HG03097 (cell line): Measurements from ENCODE around the gene CDKN1C.

ENCODE experiments used
- ATAC-seq: cut with Tn5 transposase; IDR thresholded peaks from one replicate; pipeline ENCODE4 v1.9.1; 2021; ENCODE audit not compliant: unreplicated experiment, low FRiP score

Gene CDKN1C

DNA sequence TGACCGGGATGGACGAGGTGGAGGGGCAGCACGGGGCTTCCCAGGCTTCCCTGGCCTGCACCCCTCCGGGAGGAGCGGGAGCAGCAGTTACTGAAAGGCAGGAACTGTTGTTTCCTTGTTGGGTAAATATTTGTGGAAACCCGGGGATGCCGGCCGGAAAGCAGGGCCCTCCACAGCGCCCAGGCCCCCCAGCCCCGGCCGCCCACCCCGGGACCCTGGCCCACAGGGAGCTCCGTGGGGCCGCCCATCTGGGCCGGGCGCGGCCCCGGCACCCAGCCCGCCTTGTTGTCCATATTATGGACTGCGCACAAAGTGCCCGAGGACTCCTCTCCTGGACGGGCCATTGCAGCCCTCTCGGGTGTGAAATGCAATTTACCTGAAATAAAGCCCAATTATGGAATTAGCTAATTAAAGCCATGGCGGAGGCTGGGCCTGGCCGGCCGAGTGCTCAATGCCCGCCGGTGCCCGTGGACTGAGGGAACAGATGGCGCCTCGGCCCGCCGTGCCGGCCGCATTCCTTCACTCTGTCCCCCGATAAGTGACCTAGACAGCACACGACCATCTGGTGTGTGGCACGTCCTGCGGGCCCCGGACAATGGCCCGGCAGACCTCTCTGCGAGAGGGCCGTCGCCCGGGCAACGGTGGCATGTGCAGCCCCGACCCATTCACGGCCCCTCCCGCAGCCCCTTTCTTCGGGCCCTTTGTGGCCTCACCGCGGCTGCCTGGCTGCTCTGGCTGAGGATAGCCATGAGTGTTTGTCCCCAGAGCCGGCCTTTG is 35.4 kb downstream of the CDKN1C start:
- no peak for ATAC-seq

DNA sequence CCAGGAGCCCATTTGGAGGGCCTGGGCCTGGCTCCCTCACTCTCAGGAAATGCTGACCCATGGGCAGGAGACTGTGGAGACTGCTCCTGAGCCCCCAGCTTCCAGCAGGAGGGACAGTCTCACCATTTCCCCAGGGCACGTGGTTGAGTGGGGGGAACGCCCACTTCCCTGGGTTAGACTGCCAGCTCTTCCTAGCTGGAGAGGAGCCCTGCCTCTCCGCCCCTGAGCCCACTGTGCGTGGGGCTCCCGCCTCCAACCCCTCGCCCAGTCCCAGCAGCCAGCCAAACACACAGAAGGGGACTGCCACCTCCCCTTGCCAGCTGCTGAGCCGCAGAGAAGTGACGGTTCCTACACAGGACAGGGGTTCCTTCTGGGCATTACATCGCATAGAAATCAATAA is 37.1 kb downstream of the CDKN1C start:
- no peak for ATAC-seq

DNA sequence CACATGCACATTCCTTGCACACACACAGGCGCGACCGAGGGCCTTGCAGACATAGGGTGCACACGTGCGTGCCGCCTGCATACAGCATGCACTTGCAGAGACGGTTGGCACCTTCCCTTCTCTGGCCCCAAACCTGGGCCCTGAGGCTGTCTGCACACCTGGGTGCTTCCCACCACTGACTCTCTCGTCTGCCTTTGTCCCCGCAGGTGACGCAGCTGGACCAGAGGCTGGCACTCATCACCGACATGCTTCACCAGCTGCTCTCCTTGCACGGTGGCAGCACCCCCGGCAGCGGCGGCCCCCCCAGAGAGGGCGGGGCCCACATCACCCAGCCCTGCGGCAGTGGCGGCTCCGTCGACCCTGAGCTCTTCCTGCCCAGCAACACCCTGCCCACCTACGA is 38.0 kb downstream of the CDKN1C start:
- ATAC-seq, result no peak

DNA sequence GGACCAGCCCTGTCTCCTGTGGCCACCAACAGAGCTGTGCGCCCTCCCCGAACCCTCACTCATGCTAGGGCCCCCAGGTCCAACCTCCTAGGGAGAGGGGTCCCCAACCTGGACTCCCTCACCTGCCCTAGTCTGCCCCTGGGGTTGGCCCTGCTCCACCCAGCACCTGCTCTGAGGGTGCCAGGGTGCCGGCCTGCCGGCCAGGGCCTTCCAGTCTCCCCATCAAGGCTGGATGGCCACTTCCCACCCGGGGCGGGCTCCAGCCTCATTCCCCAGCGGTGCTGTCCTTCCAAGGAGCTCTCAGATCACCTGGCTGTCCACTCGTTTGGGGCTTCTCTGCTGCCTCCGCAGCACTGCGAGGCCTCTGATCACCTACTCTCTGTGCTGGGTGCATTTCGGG is 39.1 kb downstream of the CDKN1C start:
- ATAC-seq, result no peak

DNA sequence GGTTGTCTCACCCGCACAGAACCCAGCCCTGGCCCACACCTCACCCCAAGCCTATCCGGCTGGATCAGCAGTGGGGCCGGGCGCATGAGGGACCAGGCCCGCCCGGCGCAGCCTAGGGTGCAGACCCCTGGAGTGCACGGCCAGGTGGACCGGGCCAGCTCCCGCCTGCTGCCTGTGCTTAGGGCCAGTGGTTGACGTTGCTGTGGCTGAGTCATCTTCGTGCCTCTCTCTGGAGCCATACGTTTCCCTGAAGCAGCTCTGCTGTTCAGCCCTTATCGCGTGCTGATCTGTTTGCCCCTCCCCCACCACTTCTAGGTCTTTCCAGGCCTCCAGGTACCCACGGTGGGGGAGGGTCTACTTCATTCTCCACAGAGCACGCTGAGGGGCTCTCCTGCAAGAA is 39.5 kb downstream of the CDKN1C start:
- ATAC-seq, result no peak

DNA sequence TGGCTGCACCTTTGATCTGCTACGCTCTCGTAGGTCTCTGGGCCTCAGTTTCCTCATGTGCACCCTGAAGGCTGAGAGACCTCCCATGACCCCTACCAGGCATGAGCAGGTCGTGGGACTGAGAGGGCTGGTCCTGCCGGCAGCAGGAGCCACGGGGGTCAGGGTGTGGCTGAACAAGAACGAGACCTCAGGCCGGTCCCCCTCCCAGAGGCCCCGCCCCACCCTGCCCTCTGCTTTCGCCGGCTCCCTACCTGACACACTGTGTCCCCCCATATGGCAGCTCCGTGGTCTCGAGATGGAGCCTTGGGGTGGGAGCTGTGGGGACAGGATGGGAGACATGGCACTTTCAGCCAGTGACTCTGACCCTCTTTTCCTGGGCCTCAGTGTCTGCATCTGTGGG is 40.6 kb downstream of the CDKN1C start:
- no peak for ATAC-seq

DNA sequence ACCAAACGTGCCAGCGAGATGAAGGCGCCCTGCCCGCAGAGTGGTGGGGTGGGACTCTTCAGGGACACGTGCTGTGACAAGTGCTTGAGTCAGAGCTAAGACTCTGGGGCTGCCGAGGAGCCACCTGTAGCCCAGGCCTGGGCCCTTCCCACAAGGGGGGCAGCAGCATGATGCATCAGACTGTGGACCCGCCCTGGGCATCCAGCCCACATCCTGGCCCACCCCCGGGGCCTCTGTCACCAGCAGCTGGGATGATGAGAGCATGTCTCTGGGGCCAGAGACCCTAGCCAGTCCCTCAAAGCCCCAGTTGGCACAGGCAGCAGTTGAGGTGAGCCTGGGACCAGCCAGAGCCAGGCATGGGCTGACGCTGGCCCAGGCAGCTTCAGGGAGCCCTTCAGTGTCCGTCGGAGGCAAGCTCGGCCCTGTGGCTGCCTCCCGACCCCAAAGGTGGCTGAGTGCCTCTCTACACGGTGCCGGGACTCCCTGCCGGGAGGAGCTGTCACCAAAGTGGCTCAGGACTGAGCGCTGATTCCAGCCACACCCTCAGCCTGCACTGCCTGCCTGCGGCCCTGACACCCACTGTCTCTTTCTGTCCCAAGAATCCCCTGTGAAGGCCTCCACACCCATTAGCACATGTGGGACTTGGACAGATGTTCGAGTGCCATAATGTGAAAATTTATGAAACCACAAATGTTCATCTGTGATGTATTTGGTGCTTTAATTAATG is 41.3 kb downstream of the CDKN1C start:
- ATAC-seq, result no peak

DNA sequence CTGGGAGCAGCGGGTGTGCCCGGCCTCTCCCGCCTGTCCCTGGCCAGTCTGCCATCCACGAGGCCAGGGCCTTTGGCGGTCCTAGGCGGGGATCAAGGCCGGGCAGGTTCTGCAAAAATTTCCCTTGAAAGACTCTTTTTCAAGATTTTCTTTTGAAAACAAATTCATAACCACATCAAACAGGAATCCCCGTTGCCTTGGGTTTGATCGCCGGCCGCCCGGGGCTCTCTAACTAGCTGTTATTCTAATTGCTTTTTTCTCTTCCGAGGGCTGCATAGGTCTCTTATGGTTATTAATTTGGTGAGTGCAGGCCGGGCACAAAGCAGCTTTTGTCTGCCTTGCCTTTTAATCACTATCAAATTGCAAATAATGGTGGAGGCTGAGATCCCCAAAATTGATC is 42.0 kb downstream of the CDKN1C start:
- ATAC-seq, result no peak

DNA sequence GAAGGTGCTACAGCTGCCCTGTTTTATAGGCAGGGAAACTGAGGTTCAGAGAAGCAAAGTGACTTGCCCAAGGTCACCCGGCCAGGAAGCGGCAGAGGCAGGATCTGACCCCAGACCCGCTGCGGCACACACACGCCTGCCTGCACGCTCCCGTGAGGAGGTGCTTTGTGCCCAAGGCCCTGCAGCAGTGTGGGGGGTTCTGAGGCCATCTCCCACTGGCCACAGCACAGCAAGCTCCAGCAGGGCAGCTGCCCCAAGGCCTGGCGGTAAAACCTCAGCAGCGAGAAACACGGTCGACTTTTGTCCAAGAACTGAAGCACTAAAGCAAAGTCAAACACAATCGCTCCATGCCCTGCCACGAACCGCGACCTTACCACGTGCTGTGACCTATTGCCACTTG is 42.7 kb downstream of the CDKN1C start:
- ATAC-seq, result no peak

DNA sequence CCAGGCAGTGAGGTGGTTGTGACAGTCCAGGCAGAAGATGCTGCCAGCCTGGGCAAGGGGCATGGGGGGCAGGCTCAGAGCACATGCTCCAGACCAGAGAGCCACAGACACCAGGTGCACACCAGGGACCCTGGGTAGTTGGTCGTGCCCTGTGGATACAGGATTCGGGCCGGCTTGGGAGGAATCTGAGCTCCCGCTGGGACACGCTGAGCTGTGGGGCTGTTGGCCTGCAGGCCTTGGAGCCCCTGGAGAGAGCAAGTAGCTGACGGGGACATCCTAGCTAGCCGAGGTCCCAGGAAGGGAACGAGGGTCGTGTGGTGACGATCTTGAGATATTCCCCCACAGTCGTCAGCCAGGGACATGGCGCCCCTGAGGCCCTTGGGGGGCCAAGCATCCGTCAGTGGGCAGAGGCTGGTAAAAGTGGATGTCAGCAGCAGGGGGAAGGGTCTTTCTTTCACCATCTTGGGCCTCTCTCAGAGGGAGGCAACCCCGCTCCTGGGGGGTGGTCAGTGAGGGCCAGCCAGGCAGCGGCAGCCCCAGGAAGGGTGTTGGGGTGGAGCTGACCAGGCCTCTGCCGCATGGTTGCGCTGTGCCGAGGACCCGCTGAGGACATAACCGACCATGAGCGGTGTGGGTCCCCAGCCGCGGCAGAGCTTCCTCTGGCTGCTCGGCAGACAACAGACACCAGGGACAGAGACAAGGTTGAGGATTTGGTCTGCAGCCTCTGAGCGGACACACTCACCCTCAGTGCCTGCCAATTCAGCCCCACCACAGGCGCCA is 44.0 kb downstream of the CDKN1C start:
- ATAC-seq, result no peak

DNA sequence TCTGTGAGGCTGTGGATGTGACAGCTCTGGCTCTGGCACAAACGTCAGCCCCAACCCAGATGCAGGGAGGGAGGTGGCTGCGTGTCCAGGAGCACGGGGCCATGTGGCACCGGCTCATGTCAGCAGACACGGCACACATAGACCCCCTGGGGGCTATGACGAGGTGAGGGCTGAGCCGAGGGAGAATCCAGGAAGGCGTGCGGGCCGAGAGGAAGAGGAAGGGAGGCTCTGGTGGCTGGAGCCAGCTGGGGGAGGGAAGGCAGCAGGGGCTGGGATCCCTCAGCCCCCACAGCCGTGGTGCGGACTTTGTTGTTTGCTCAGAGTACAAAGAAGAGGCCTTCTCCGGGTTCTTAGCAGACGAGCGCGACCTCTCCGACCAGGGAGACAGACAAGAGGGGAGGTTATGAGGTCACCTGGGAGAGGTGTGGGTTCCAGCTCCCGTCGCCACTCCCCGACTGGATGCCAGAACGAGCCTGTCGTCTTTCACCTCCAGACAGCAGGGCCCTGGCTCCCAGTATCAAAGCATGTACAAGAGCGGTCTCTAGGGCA is 46.1 kb downstream of the CDKN1C start:
- ATAC-seq, result no peak

DNA sequence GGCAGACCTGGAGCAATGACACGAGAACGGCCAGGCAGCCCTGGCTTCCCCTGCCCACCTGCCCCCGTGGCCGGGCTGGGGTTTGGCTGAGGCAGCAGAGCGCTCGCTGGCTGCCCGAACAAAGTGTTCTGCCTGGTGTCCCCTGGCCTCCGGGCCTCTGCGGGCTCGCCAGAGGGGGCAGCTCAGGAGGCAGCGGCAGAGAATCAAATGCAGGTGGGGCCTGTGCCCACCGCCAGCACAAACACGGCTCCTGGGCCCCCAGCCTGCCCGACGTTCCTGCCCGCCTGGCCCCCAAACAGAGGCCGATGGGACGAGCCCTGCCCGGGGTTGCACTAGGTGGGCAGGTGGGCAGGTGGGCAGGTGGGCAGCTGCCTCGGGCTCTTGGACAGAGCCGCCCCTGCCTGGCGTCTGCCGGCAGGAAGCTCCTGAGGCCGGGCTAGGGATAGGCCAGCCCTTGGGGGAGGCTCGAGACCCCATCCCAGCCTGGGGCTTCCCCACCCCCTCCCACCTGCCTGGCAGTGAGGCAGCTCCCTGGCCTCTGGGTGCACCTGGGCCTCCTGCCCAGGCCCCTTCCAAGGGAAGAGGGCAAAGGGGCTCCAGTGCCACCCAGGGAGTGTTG is 46.8 kb downstream of the CDKN1C start:
- no peak for ATAC-seq

DNA sequence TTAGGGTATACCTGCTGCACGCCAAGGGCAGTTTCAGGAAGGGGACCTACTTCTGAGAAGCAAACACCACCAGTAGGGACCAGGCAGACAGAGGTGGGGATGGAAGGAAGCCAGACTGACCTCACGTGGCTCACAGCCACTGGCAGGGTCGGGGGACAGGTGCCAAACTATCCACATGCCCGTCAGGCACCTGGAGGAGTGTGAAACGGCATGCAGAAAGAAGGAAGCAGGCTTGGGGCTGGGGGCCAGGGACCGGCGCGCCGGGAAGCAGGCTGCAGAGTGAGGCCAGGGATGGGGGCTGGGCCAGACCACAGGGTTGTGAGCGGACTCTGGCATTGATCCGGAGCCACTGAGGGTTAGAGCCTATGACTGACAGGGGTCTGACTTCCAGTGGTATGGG is 47.5 kb downstream of the CDKN1C start:
- ATAC-seq, result no peak

DNA sequence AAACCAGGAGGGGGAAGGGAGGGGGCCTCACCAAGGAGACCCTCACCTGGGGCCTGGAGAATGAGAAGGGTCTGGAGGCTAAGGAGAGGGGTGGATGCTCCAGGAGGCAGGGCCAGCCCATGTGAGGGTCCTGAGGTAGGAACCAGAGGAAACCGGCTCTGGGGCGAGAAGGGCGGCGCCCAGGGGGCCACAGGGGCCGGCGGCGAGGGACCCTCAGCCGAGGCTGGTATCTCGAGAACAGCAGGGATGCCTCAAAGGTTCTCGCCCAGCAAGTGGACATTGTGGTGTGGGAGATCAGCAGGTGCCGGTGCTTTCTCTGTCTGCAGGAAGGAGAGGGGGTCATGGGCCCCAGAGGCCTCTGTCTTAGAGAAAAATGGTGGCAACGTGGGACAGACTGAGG is 47.9 kb downstream of the CDKN1C start:
- no peak for ATAC-seq

DNA sequence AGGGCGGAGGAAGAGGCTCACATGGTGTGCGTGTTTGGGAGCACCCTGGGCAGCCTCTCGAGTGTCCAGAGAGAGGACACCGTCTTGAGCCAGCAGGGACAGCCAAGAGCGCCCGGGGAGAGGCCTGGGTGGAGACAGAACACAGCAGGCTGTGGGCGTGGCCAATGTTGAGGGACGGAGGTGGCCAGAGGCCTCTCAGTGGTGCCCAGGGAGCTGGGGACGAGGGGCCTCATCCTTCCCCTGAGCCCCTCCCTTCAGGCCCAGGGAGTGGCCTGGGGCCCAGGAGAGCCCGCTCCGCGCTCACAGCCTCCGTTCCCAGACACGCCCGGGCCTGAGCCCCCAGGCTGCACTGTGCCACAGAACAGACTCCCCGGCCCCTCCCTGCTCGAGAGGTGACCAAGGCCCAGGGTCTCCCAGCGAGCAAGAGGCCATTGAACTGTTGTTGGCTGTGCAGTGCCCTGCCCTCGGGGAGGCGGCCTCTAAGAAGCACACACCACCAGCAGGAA is 48.4 kb downstream of the CDKN1C start:
- no peak for ATAC-seq

DNA sequence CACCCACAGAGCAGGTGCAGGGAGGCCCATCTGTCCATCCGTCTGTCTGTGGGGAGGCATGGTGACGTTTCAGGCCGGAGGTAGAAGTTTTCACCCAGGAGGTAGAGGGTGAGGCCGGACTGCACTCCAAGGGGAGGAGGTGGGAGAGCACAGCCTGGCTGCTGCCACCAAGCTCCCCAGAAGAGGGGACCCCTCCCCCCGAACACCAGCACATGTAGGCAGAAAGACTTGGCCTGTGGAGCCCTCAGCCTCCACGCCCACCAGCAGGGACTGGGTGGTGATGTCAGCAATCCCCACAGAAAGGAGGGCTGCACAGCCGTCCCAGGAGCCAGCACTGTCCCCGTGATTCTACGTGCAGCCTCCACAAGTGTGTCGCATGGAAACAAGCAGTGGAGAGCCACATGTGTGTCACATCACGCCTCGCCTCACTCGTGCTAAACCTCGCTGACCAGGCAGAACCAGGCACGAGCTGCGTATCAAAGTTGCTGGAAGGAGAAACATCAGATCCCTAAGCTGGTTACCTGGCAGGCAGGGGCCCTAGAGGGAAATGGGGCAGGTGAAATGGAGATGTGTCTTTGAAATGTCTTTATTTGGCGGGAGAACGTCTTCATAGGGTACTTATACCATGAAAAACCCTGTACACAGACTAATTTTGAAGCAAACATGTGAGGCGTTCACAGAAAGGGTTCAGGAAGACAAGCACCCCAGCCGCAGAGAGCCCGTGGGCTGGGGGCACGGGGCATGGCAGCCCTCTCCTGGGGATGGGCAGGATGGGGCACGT is 49.1 kb downstream of the CDKN1C start:
- ATAC-seq, result no peak

DNA sequence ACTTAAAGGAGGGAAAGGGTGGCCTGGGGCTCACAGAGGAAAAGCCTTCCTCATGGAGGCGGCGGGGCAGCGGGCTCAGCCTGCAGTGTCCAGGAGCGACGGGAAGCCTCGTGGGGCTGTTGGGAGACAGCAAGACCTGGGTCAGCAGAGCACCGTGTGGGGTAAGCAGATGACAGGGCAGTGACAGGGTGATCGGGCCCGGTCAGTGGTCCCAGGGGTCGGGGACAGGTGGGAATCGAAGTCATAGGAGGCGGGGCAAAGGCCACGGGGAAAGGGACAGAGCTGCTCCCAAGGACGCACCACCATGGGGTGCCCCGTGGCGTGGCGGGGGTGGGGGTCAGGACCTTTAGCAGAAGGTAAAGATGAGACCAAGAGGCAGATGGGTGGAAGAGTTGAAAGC is 49.8 kb downstream of the CDKN1C start:
- ATAC-seq, result no peak

DNA sequence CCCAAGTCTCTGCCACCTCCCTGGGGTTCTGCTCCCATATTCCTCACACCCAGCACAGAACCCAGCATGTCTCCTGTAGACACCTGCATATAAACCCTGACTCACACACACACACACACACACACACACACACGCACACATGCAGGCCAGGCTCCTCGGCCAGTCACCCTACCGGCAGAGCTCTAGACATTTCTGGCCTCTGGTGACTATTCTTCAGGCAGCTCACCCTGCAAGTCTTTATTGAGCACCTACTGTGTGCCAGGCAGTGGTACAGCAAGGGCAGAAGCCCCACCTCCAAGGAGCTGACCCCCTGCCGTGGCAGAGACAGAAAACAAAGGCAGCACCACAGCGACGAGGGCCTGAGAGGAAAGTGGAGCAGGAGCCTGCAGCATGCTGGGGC is 50.3 kb downstream of the CDKN1C start:
- ATAC-seq, result no peak

DNA sequence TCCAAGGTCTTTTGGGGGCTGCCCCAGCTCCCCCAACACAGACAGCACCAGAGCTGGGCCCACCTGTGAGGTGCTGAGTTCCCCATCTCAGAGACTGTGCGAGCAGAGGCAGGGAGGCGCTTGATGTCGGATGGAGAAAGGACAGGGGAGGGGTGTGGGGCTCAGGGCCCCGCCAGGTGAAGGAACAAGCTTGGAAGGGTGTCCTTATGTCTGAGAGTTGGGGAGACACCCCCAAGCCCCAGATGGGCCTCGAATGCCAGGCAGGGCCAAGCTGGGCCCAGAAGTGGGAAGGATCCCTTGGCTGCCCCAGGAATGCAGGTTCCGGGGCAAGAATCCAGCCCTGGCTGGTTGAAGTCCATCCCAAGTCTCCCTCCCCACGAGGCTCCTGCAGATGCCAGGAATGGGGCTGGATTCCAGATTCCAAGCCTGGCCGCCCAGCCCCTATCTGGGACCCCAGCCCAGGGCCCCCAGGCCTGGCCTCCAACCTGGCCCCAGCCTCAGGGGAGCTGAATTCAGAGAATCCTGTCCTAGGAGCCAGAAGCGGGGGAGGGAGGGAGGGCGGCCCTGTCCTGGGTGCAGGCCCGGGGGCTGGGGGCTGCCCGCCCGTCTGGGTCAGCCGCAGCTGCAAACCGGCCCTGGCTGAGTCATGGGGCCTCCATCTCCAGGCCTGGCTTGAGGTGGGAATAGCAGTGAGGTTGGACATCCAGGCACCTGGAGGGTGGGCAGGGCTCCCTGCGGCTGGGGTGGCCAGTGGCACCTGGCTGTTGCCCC is 50.9 kb downstream of the CDKN1C start:
- no peak for ATAC-seq
